HL-60 (cell line): Measurements from ENCODE around the gene MVK.

Experiments
- DNase-seq, 2 experiments: peaks; one replicate each; pipeline ENCODE4 v3.0.0-alpha.2; 2010 to 2020; ENCODE audit warnings: low read depth in 1 of 2, low spot score in 1 of 2
- H3K27ac ChIP-seq: fragments of 250-450 bp; sonication (Bioruptor Pico); replicated peaks from 2 replicates; pipeline ENCODE4 v1.5.1; 2020; ENCODE audit warnings: mild to moderate bottlenecking, moderate library complexity
- H3K27me3 ChIP-seq: fragments of 250-450 bp; sonication (Bioruptor Pico); 2 replicates; pipeline ENCODE4 v1.5.1; 2021; ENCODE audit warnings: mild to moderate bottlenecking, moderate library complexity; ENCODE audit not compliant: insufficient read depth, poor library complexity, severe bottlenecking
- H3K4me3 ChIP-seq: replicated peaks from 2 replicates; pipeline ENCODE4 v1.5.1; 2011; ENCODE audit warnings: mild to moderate bottlenecking, control low read depth, low read length; ENCODE audit not compliant: insufficient read depth
- CTCF ChIP-seq: IDR thresholded peaks from one replicate; pipeline ENCODE4 v1.5.1; 2011; ENCODE audit warnings: low read length, control low read depth, inconsistent platforms; ENCODE audit not compliant: insufficient read depth
- GABPA ChIP-seq: IDR thresholded peaks from 2 replicates; pipeline ENCODE4 v1.6.1; 2012; ENCODE audit warnings: low read depth
- POLR2AphosphoS5 ChIP-seq: IDR thresholded peaks from 2 replicates; pipeline ENCODE4 v1.6.1; 2012; ENCODE audit warnings: low read depth
- REST ChIP-seq: IDR thresholded peaks from 2 replicates; pipeline ENCODE4 v1.6.1; 2012; ENCODE audit warnings: low read depth; ENCODE audit not compliant: insufficient replicate concordance
- SPI1 ChIP-seq: IDR thresholded peaks from 2 replicates; pipeline ENCODE4 v1.6.1; 2012; ENCODE audit warnings: low read depth, mild to moderate bottlenecking, borderline replicate concordance

Gene MVK

GRCh38 chr12:109606320-109607028 lies 32.9 kb downstream of the MVK start:
- TF ChIP-seq GABPA (no peak), CTCF (no peak), POLR2AphosphoS5 (no peak), SPI1 (no peak), REST (no peak)
- Histone ChIP-seq H3K4me3 (no peak overlapping the region), H3K27ac (no peak overlapping the region), H3K27me3 (no peaks in the 10 kb centered on the region)
- DNase-seq = no peak

DNA sequence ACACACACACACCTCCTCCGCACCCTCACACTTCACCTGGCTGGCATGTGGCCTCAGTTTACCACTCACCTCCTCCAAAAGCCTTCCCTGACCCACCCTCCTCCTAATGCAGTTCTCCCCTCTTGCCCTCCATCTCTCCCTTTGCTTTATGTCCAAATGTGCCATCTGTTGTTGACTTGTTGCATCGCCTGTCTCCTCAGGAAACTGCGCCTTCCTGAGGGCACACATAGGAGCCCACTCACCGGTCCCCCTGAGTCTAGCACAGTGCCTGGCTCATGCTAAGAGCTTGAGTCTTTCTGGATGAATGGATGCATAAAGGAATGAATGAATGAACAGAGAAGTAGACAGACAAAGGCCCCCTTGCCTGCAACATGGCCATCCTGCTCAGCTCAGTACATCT lies 34.0 kb downstream of the MVK start:
- Histone ChIP-seq H3K27me3 (no peaks in the 10 kb centered on the region), H3K4me3 (no peak overlapping the region), H3K27ac (no peak overlapping the region)
- TF ChIP-seq SPI1 (no peak), CTCF (no peak), REST (no peak), GABPA (no peak), POLR2AphosphoS5 (no peak)
- DNase-seq = no peak

DNA sequence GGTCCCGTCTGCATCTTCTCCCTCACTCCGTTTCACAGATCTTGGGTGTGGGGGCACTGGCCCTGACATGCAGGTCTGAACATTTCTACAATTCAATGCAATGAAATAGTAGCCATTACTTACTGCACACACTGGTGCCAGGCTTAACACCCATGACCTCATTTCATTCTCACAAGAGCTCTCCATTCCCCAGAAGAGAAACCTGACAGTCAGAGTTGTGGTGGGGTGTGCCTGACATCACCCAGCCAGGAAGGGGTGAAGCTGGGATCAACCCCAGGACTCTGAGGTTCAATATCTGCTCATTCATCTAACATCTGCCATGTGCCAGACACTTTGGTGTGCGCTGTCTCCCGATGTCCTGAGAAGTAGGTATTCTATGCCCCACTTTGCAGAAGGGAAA lies 34.7 kb downstream of the MVK start:
- H3K4me3 ChIP-seq = no peak overlapping the region
- no peak overlapping the region for H3K27ac ChIP-seq
- no peak for TF ChIP-seq GABPA
- no peak for TF ChIP-seq POLR2AphosphoS5
- no peak for TF ChIP-seq REST
- no peak for TF ChIP-seq CTCF
- no peak for TF ChIP-seq SPI1
- H3K27me3 ChIP-seq = no peaks in the 10 kb centered on the region
- no peak for DNase-seq
